HG03571 (cell line): ENCODE measurements around the gene MYMK.

Experiments
- ATAC-seq: cut with Tn5 transposase; IDR thresholded peaks from one replicate; pipeline ENCODE4 v1.9.1; 2021; ENCODE audit not compliant: unreplicated experiment

MYMK gene

DNA sequence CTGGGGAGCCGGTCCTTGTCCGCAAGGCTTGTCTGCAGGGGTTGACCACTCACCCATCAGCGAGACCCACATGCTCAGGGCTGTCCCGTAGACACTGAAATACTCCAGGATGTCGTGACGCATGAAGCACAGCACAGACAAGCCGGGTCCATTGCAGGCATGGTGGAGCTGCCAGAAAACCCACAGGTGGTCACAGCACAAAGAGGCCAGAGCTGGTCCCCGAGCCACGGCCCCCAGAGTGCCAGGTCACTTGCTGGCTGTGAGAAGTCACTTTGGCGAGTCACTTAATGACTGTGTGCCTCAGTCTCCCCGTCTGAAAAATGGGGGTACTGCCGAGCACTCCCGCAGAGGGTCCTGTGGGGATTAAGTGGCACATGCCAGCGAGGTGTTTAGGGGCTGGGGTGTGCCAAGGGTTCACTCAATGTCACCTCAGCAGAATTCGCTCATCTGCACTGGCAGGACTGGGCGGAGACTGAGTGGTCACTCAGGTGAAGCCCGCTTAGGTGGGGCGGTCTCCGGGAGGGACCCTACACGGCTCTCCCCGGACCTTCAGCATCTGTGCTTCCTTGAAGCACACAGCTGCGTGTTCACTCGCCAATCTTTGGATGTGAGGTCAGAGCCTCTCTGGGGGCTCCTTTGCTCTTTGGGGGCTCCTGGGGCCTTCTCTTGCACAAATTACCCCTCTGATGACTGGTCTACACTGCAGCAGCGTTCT lies 4.5 kb downstream of the MYMK start:
- ATAC-seq = no peak

DNA sequence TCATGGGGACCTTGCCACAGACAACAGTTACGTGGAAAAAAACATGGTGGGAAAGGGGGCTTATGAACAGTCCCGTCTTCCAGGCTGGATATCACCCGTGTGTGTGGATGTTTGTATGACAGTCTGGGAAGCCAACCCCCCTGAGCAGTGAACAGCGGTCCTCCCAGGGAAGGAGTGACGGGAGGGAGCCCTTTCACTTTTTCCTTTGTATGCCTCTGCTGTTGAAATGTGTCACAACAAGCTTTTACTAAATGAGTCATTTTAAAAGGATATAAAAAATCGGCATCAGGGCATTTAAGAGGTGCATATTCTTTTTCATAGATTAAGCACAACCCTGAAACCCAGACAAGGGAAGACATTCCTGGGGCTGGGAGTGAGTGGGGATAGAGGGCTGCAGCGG lies 5.1 kb downstream of the MYMK start:
- ATAC-seq = no peak

DNA sequence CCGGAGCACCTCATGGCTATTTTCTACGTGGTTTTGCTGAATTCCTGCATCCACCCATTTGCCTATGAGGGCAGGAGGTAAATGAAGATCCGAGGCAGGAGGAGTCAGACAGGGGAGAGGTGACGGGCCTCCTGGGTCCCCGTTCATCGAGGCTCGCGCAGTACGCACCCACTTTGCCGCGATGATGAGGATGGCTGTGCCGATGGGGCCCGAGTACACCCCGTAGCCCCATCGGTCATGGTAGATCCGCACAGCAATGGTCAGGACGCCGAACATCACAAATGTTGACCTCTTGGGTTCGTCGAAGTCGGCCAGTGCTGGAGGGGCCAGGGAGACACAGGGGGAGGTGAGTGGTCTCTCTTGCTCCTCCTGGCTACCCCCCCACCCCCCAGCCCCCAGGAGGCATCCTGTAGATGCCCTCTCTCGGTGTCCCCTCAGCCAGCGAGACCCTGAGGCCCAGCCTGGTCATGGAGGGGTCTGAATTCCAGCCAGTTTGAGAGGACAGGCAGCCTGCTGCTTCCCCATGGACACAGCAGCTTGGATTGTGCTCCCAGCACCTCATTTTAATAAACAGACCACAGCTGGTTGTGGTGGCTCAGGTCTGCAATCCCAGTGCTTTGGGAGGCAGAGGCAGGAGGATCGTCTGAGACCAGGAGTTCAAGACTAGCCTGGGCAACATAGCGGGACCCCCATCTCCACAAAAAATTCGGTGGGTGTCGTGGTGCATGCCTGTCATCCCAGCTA lies 5.9 kb downstream of the MYMK start:
- ATAC-seq = no peak

DNA sequence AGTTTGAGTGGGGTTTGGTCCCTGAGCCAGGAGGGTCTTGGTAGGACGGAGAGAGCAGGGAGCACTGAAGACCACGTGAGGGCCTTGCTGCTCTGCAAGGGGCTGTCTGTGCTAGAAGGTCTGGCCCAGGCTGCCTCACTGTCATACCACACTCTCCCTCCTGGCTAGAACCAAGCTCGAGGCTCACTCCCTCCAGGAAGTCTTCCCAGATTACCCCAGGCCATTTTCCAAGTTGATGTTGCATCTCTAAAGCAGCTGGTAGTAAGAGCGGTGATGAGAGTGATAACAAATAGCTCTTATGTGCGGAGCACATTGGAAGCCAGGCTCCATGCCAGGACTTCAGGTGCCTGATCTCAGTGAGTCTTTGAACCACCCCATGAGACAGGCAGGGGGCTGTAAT lies 6.6 kb downstream of the MYMK start:
- ATAC-seq = no peak

DNA sequence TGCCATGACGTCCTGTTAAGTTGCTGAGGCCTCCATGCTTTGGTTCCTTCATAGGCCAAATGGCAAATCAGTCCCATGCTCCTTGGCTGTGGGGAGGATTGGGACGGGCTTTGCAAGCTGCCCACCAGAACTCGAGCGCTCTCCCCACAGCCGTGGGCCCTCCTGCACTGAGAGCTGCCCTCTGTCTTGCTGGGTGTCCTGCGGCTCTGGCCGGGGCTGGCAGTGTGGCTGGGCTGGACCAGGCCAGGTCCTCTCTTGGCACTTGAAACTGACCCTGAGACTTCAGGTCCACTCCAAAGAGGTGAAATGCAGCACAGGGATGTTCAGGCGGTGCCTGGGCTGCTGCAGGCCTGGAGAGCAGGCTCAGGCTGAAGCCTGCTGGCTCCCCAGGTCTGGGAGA lies 7.0 kb downstream of the MYMK start:
- ATAC-seq = no peak

DNA sequence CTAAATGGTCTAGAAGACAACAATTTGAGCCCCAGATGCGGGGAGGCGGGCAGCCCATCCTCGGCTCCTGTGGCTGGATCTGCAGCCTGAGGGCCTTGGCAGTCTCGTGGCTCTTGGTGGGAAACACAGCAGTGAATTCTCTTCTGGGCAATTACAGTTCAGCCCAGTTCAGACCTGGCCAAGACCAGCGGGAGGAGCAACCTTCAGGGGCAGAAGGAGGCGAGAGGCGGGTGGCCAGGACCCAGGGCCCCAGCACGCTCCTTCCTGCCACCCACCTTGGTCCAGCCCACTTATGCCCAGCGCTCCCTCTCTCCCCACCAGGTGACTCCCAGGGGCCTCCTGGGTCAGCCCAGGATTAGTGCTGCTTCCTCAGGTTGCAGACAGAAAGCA lies 7.8 kb downstream of the MYMK start:
- no peak for ATAC-seq

DNA sequence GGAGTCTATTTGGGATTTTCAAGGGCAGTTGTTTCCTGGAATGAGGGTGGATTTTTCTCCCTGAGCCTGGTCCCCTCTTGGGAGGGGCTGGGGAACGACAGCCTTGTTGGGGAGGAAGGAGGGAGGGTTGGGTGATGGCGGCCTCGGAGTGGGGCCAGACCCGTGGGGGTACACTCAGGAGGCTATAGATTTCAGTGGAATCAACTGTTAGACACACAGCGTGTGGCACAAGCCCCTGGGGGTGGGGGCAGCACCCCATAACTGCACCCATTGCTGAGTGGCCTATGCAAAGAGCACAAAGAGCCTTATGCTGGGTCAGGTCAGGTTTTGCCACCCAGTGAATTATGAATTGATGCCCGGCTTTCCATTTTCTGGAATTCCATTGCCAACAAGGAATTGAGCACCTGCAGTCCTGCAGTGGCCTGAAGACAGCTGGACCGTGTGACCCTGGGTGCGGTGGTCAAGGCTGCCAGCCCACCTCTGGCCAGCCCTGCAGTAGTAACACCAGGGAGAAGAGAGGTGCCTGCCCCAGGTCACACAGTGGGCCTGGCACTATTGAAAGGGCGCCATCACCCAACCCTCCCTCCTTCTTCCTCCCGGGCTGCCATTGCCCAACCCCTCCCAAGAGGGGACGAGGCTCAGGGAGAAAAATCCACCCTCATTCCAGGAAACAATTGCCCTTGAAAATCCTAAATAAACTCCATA lies 8.4 kb downstream of the MYMK start:
- no peak for ATAC-seq

DNA sequence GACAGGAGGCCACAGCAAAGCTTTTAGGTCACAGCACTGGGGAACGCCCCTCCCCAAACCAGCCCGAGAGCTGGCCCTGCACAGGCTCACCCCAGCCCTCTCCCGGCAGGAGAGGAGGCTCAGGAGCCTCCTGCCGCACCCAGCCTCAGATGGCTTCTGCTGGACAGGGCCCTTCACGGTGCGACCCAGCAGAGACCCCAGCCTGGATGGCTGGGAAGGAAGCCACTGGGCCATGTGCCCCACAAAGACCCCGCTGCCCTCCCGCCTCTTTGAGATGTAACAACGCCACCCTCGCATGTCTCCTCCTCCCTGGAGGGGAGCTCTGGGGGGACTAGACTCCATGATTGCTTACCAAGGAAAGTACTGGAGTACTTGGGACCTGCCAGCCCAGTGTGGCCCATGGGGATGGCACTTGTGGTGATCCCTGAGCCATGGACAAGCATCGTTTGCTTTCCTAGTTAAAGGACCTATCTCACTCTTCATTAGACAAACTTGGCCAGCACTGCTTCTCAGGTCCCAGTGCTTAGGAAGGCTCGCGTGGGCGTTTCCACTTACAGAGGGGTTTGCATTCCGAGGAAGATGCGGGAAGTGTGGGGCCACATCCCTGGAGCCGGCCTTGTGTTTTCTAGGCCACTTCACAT lies 9.0 kb downstream of the MYMK start:
- no peak for ATAC-seq

DNA sequence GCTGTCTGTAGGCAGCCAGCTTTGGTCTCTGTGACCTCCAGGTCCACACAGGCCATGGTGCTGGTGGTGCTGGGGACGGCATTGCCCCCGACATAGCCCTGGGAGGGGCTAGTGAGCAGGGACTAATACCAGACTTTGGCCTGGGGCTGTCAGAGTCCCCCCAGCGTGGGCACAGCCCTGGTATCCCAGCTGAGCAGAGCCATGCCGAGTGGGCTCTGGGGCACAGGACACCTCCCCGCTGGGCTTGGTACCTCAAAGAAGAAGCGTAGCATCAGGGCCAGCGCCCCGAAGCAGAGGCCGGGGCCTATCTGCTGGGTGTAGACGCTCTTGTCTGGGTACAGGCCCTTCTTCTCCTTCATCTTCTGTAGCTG lies 9.5 kb downstream of the MYMK start:
- no peak for ATAC-seq

DNA sequence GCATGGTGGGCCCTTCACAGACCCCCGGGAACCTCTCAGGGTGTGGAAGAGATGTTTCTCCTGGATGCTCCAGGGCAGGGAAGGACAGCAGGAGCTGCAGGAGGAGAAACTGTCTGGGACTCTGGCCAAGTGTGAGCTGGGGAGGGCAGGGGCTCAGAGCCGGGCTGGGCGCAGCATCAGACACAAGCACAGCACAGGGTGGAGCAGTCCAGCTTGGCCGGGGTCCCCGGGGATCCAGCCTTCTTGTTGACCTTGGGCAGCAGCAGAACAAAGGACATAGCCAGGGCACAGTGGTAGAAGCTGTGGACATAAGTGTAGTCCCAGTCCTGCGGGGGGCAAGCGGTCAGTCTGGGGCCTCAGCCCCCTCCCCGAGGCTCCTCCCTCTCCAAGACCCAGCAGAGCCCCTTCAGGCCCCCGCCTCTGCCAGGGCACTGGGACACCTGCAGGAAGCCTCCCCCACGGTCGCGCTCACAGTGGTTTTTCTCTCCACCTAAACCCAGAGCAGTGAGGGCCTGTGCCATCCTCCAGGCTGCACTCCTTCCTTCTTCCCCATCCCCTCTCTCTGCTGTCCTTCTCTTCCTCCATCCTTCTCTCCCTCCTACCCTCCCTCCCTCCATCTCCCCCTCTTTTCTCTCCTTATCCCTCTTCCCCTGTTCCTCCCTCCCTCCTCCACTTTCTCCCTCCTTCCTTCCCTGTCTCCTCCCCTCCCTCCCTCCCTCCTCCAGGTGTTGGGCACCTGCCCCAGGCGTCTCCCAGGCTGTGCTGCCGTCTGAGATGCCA lies 10.1 kb downstream of the MYMK start:
- ATAC-seq = no peak

DNA sequence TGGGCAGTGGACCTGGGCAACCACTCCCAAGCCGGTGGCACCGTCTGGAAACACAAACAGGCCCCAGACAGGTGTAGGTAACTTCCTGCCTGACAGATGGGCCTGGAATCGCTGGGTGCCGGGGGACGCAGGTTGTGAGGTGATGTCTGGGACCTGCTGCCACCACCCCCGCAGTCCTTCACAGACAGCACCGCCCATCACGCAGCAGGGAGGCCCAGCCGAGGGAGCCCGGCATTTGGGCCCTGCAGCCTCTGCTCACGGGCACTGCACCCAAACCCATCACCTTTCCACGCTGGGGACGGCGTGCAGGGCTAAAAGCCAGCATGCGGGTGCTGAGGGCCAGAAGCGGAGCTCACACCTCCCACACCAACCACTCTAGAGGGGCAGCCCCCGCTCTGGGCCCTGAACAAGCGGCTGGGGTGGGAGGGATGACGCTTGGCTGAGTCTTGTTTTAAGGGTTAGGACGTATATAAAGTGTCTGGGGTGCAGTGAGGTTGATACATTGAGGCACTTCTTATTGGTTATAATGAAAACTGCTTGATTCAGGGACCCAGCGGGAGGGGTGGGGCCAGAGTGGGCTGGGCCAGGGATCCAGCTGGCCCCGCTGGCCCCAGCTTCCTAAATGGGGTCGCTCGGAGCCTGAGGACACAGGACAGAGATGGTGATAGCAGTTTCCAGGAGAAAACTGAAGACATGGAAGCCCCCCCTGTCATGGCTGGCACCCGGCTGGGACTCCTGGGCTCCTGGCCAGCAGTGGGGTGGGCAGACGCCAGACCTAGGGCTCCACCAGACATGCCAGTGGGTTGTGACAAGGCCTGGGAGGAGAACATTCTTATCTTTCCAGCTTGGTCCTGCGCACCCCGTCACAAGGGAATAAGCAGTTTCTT lies 11.3 kb downstream of the MYMK start:
- no peak for ATAC-seq

DNA sequence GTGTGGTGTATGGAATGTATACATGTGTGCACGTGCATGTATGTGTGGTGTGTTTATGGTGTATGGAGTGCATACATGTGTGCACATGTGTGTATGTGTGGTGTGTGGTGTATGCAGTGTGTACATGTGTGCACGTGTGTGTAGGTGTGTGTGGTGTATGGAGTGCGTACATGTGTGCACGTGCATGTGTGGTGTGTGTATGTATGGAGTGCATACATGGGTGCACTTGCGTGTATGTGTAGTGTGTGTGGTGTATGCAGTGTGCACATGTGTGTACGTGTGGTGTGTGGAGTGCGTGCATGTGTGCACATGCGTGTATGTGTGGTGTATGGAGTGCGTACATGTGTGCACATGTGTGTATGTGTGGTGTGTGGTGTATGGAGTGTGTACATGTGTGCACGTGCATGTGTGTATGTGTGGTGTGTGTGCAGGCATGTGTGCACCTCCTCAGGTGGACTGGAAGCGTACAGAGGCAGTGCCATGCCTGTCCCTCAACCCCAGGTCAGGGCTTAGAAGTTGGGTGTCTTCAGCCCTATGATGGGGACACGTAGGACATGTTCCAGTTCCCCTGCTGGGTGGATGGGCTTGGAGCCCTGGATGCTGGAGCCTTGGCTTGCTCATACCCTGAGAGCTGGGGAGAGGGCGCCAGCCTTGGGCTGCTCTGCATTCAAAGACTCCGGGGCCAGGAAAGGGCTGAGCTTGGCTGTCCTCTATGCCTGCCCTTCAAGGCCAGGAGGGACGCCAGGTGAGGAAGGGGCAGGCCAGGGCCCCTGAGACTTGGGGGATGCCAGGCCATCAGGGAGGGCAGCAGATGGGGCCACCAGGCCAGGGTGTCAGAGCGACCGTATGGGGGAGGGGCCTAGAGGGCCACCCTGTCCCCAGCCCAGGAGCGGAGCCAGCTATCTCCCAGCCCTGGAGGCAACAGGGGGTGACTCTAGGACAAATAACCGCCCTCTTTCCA lies 12.2 kb downstream of the MYMK start:
- ATAC-seq = no peak

DNA sequence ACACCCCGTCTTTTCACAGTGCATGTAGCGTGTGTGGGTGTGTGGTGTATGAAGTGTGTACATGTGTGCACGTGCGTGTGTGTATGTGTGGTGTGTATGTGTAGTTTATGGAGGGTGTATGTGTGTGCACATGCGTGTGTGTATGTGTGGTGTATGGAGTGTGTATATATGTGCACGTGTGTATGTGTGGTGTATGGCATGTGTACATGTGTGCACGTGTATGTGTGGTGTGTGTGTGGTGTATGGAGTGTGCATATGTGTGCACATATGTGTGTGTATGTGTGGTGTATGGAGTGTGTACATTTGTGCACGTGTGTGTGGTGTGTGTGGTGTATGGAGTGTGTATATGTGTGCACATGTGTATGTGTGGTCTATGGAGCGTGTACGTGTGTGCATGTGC lies 13.2 kb downstream of the MYMK start:
- no peak for ATAC-seq

DNA sequence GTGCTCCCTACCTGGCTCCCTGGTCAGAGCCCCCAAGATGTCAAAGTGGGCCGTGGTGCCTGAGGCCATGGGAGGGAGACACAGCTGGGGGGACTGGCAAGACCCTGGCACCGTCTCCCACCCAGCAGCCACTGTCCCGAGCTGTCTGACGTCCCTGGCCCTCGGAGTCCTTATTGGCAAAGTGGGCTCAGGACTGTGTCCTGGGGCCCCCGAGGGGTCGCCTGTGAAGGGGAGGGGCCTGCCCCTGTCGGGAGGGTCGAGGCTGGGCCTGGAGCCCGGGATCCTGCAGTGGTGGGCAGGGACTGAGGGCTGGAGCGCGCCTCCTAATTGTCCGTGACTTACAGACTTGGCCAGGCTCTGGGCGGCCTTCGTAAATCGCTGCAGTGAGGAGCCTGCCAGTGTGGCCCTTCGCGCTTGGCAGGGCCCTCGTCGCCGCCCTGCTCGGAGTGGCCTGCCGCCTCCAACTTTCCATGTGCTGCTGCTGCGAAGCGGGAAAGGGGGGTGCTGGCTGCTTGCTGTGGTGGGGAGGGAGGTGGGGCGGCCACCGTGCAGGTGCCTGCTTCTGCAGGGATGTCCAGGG lies 13.7 kb downstream of the MYMK start:
- ATAC-seq = no peak

DNA sequence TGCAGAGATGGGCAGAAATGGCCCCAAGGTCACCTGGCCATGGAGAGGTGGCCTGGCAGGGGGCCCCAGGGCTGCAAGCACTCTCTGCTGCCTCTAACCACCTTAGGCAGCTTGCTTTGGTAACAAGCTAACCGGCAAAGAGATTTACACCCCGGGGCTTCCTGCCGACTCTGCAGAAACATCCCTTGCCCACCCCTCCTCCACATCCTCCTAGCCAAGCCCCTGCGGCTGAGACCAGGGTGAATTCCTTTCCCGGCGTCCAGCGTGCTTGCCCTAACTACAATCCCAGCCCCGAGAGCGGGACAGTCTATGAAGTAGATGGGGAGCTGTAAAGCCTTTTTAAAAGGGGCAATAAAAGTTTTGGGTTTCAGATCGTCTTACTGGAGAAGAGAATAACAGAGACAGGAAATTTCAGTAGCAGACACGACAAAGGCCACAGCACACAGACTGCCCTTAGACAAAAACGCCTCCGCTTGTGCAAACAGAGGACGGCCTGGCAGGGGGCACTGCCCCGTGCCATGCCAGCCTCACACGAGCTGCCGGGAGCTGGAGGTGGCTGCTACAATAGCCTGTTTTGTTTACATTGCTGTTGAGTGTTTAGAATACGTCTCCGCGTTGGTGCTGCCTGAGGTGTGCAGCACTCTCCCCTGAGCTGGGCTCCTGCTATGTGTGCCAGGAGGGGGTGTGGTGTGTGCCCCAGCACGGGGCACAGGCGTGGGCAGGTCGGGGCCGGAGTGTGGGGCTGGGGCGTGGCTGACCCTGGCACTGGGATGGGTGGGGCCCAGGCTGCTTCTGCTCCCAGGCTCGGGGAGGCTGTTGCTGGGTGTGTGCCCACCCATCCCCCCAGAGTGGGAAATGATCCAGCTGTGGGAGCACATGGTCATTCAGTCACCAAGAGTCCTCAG lies 15.3 kb downstream of the MYMK start:
- no peak for ATAC-seq

DNA sequence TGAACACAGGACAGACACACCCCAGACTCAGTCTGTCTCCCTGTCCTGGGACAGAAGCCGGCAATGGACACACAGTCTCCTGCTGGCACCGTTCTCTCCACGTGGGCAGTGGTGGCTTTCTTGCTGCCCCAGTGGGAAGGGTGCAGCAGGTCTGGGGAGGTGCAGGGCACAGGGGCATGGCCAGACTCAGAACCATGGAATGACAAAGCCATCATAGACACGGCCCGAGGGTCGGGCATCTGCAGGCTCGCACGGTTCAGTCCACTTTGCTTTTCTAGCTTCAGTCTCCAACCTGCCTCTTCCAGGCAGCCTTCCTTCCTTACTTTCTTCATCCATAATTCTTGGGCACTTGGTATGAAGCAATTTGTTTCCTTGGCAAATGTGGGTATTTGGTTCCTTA lies 16.7 kb downstream of the MYMK start:
- no peak for ATAC-seq

DNA sequence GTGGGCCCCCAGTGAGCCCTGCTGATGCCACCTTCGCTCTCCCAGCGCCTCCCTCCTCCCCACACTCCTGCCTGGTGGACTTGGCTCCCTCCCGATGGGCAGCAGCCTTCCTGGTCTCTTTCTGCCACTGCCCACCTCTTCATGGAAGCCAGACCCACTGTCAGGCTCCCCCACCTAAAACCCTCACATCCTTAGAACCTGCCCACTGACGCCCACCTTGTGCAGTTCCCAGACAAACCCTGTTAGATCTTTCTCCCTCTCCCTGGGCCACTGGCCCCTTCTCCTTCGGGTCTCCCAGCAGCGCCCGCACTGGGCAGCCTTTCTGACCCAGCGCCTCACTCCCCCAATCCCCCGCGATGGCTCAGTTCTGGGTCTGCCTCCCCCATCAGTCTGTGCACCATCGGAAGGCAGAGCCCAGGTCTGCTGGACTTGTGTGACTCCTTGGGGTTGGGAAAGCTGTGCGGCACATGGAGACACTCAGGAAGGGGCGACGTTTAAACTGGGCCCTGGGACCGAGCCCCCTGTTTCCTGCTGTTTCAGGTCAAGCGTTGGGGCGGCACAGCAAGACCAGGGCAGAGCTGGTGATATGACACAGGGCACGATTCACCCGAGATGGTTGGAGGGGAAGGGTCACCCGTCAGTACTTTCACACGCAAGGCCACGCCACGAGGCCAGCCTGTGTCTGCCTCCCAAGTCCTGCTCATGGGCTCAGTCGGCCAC lies 17.4 kb downstream of the MYMK start:
- ATAC-seq = no peak
